Parathyroid adenoma (tissue), 2 donors: ENCODE data around the gene VBP1.

Experiments used
- H2AFZ ChIP-seq: fragments of 300-600 bp; sonication (generic); one replicate; pipeline ENCODE4 v1.7.0; 2017; ENCODE audit warnings: antibody characterized with exemption, mild to moderate bottlenecking
- H3K27ac ChIP-seq: fragments of 300-600 bp; sonication (generic); one replicate; pipeline ENCODE4 v1.7.0; 2017
- H3K27me3 ChIP-seq: fragments of 300-600 bp; sonication (generic); one replicate; pipeline ENCODE4 v1.7.0; 2017; ENCODE audit warnings: low read length; ENCODE audit not compliant: control insufficient read depth, insufficient read depth
- H3K36me3 ChIP-seq: fragments of 300-600 bp; sonication (generic); one replicate; pipeline ENCODE4 v1.7.0; 2017; ENCODE audit warnings: low read length; ENCODE audit not compliant: control insufficient read depth, insufficient read depth
- H3K4me1 ChIP-seq: fragments of 300-600 bp; sonication (generic); one replicate; pipeline ENCODE4 v1.7.0; 2017; ENCODE audit warnings: control low read depth
- H3K4me2 ChIP-seq: fragments of 300-600 bp; sonication (generic); one replicate; pipeline ENCODE4 v1.7.0; 2017; ENCODE audit warnings: low read length
- H3K4me3 ChIP-seq: fragments of 300-600 bp; sonication (generic); one replicate; pipeline ENCODE4 v1.7.0; 2017; ENCODE audit warnings: low read depth, low read length
- H3K79me2 ChIP-seq: fragments of 300-600 bp; sonication (generic); one replicate; pipeline ENCODE4 v1.7.0; 2017; ENCODE audit warnings: control low read depth
- H3K9ac ChIP-seq: fragments of 300-600 bp; sonication (generic); one replicate; pipeline ENCODE4 v1.7.0; 2017; ENCODE audit warnings: mild to moderate bottlenecking
- H3K9me3 ChIP-seq: fragments of 300-600 bp; sonication (generic); one replicate; pipeline ENCODE4 v1.7.0; 2017; ENCODE audit warnings: low read length; ENCODE audit not compliant: control insufficient read depth
- TF ChIP-seq, protein P1 (sequence below): fragments of 300-600 bp; sonication (generic); IDR thresholded peaks from one replicate; pipeline ENCODE4 v1.7.0; 2017; ENCODE audit warnings: antibody characterized with exemption, mild to moderate bottlenecking
- donor health status: primary hyperparathyroidism.

The VBP1 gene

GRCh38 chrX:155237719-155238118 lies 21.5 kb downstream of the VBP1 start:
- H3K36me3 ChIP-seq: no peaks in the 10 kb centered on the region
- no peaks in the 10 kb centered on the region for H3K79me2 ChIP-seq
- no peak overlapping the region for H3K27ac ChIP-seq
- TF ChIP-seq, protein P1, sequence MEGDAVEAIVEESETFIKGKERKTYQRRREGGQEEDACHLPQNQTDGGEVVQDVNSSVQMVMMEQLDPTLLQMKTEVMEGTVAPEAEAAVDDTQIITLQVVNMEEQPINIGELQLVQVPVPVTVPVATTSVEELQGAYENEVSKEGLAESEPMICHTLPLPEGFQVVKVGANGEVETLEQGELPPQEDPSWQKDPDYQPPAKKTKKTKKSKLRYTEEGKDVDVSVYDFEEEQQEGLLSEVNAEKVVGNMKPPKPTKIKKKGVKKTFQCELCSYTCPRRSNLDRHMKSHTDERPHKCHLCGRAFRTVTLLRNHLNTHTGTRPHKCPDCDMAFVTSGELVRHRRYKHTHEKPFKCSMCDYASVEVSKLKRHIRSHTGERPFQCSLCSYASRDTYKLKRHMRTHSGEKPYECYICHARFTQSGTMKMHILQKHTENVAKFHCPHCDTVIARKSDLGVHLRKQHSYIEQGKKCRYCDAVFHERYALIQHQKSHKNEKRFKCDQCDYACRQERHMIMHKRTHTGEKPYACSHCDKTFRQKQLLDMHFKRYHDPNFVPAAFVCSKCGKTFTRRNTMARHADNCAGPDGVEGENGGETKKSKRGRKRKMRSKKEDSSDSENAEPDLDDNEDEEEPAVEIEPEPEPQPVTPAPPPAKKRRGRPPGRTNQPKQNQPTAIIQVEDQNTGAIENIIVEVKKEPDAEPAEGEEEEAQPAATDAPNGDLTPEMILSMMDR: no peak
- H3K4me1 ChIP-seq: no peaks in the 10 kb centered on the region
- H2AFZ ChIP-seq: no peak overlapping the region
- H3K27me3 ChIP-seq: no peaks in the 10 kb centered on the region
- no peak overlapping the region for H3K9ac ChIP-seq
- H3K4me2 ChIP-seq: no peak overlapping the region
- no peak overlapping the region for H3K4me3 ChIP-seq
- H3K9me3 ChIP-seq: no peaks in the 10 kb centered on the region

GRCh38 chrX:155242300-155242699 lies 26.0 kb downstream of the VBP1 start:
- Histone ChIP-seq H2AFZ (no peak overlapping the region), H3K27ac (no peak overlapping the region), H3K4me1 (no peaks in the 10 kb centered on the region), H3K9ac (no peak overlapping the region), H3K4me2 (no peak overlapping the region), H3K4me3 (no peak overlapping the region), H3K9me3 (no peaks in the 10 kb centered on the region), H3K36me3 (no peaks in the 10 kb centered on the region), H3K79me2 (no peaks in the 10 kb centered on the region), H3K27me3 (no peaks in the 10 kb centered on the region)
- TF ChIP-seq, protein P1: no peak

GRCh38 chrX:155246748-155247147 lies 30.5 kb downstream of the VBP1 start:
- Histone ChIP-seq H3K9ac (no peak overlapping the region), H3K79me2 (no peaks in the 10 kb centered on the region), H3K9me3 (no peaks in the 10 kb centered on the region), H3K36me3 (no peaks in the 10 kb centered on the region), H2AFZ (no peak overlapping the region), H3K4me3 (no peak overlapping the region), H3K27ac (no peak overlapping the region), H3K27me3 (no peaks in the 10 kb centered on the region), H3K4me1 (no peaks in the 10 kb centered on the region), H3K4me2 (no peak overlapping the region)
- TF ChIP-seq, protein P1: no peak

GRCh38 chrX:155247497-155247896 lies 31.2 kb downstream of the VBP1 start:
- Histone ChIP-seq H3K27me3 (no peaks in the 10 kb centered on the region), H2AFZ (no peak overlapping the region), H3K27ac (no peak overlapping the region), H3K4me1 (no peaks in the 10 kb centered on the region), H3K4me2 (no peak overlapping the region), H3K9me3 (no peaks in the 10 kb centered on the region), H3K9ac (no peak overlapping the region), H3K79me2 (no peaks in the 10 kb centered on the region), H3K4me3 (no peak overlapping the region), H3K36me3 (no peaks in the 10 kb centered on the region)
- TF ChIP-seq, protein P1: no peak

- Histone ChIP-seq H3K9ac (no peak overlapping the region), H3K4me2 (no peak overlapping the region), H3K9me3 (no peaks in the 10 kb centered on the region), H2AFZ (no peak overlapping the region), H3K4me1 (no peaks in the 10 kb centered on the region), H3K36me3 (no peaks in the 10 kb centered on the region), H3K79me2 (no peaks in the 10 kb centered on the region), H3K4me3 (no peak overlapping the region), H3K27me3 (no peaks in the 10 kb centered on the region), H3K27ac (no peak overlapping the region)
- TF ChIP-seq, protein P1: no peak
These were observed 35.1 kb downstream of the VBP1 start for GRCh38 chrX:155251391-155251790.
